GM13977 (cell line): Measurements from ENCODE around the gene FGFRL1.

Experiments used
- DNase-seq: peaks from one replicate; pipeline ENCODE4 v3.0.0; 2012; ENCODE audit warnings: low spot score
- CTCF ChIP-seq: IDR thresholded peaks from 2 replicates; pipeline ENCODE4 v1.5.1; 2012; ENCODE audit warnings: mild to moderate bottlenecking, control low read depth; ENCODE audit not compliant: insufficient read depth; ENCODE audit errors: extremely low read depth, missing control alignments
- in situ Hi-C: fragments of 300-500 bp; cut with MboI; formaldehyde crosslinking; loops from one replicate; pipeline ENCODE4 v1.12.0; 2022; ENCODE audit warnings: low sequenced_read_pairs, low pct_unique_long_range_greater_than_20kb, mixed read lengths, inconsistent platforms; ENCODE audit not compliant: unreplicated experiment

FGFRL1 gene

GRCh38 chr4:1056671-1057402, 45.4 kb downstream of the FGFRL1 start:
- no peak for DNase-seq
- TF ChIP-seq CTCF: no peak
- in situ Hi-C loops: no loop called here

GRCh38 chr4:1057403-1057745, 45.9 kb downstream of the FGFRL1 start:
- TF ChIP-seq CTCF: no peak
- DNase-seq: no peak
- in situ Hi-C loops: no loop called here

DNA sequence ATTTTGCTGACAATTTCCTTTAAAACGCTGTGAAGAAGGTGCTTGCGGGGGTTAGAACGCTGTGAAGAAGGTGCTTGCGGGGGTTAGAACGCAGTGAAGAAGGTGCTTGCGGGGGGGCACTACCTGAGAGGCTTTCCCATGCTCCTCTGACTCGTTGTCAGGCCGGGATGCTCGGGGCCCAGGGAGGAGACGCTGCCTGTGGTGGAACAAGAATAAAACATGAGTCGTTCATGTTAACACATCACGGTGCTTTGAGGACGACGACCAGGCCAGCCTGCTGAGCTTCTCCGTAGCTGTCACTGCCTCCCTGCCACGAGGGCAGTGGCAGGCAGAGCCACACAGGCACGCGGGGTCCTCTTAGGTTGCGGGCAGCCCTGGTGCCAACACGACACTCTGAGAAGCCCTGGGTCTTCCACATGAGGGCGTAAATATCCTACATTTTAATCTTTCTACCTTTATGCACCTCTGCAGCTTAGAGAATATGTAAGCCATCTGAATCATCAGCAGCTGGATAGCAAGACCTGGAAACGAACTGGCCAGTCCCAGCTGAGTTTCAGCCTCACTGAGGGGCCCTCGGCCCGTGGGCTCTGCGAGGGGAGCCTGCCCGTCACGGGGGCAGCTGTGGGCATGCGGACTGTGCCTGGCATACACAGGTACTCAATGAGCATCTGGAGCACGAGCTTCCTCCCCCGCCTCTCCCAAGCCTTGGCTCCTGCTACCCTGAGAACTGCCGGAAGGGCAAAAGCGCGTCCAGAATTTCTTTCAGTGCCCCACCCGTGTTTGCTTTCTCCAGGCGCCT, 47.0 kb downstream of the FGFRL1 start:
- TF ChIP-seq CTCF: no peak
- no peak for DNase-seq
- in situ Hi-C loops: no loop called here

GRCh38 chr4:1058997-1059665, 47.7 kb downstream of the FGFRL1 start:
- in situ Hi-C loops: no loop called here
- no peak for DNase-seq
- no peak for TF ChIP-seq CTCF

GRCh38 chr4:1060121-1060520, 48.7 kb downstream of the FGFRL1 start:
- in situ Hi-C loops: no loop called here
- no peak for DNase-seq
- TF ChIP-seq CTCF: no peak

GRCh38 chr4:1060621-1061020, 49.2 kb downstream of the FGFRL1 start:
- no peak for DNase-seq
- in situ Hi-C loops: no loop called here
- TF ChIP-seq CTCF: no peak
